ENCODE data around the gene HAS3.
"Not testable (repeated sequence)": the region's sequence is repeated elsewhere in the genome, so short reads cannot be mapped to it uniquely, and the experiment has no call there.

HAS3 gene

GRCh38 chr16:69132424-69133252, 27.2 kb downstream of the HAS3 start, which contains the start of the genes CHTF8 and UTP4:
TSS of gene CHTF8 (minus strand) at chr16:69132588. CDS start at chr16:69121458, 11,130 bp downstream.
TSS of gene UTP4 (plus strand) at chr16:69132649. CDS start at chr16:69133460, 811 bp downstream.
- peak; percentile 90 to 92 for DNase-seq
- peak; percentile 63 for TF ChIP-seq POLR2A (IDR thresholded peaks at IDR 0.05; ENCODE audit: low read length)
- no peak for TF ChIP-seq GATA1 (IDR thresholded peaks at IDR 0.05; ENCODE audit: low read depth, low read length)

- no peak for TF ChIP-seq GATA1 (IDR thresholded peaks at IDR 0.05; ENCODE audit: low read depth, low read length)
- TF ChIP-seq POLR2A (IDR thresholded peaks at IDR 0.05; ENCODE audit: low read length) = no peak
- peak; percentile 40 to 48 for DNase-seq
These were observed 28.0 kb downstream of the HAS3 start for GRCh38 chr16:69133373-69133954.

- no peak for DNase-seq
- TF ChIP-seq GATA1 (IDR thresholded peaks at IDR 0.05; ENCODE audit: low read depth, low read length) = no peak
These were observed 33.2 kb downstream of the HAS3 start for GRCh38 chr16:69138608-69139007.

- DNase-seq = not testable (repeated sequence)
These were observed 34.0 kb downstream of the HAS3 start for GRCh38 chr16:69139464-69139863.

GRCh38 chr16:69141014-69141413, 35.6 kb downstream of the HAS3 start:
- DNase-seq = no peak

GRCh38 chr16:69141936-69142335, 36.5 kb downstream of the HAS3 start:
- TF ChIP-seq GATA1 (IDR thresholded peaks at IDR 0.05; ENCODE audit: low read depth, low read length) (no peak), POLR2A (IDR thresholded peaks at IDR 0.05; ENCODE audit: low read length) (no peak)
- no peak for DNase-seq

More at GRCh38 chr16:69141014-69141413, 35.6 kb downstream of the HAS3 start:
- TF ChIP-seq GATA1 (IDR thresholded peaks at IDR 0.05; ENCODE audit: low read depth, low read length) (no peak), POLR2A (IDR thresholded peaks at IDR 0.05; ENCODE audit: low read length) (no peak)

GRCh38 chr16:69143116-69143515, 37.7 kb downstream of the HAS3 start:
- peak; percentile 27 to 46 for DNase-seq
- no peak for TF ChIP-seq GATA1 (IDR thresholded peaks at IDR 0.05; ENCODE audit: low read depth, low read length)
- no peak for TF ChIP-seq POLR2A (IDR thresholded peaks at IDR 0.05; ENCODE audit: low read length)

GRCh38 chr16:69145658-69146057, 40.2 kb downstream of the HAS3 start:
- TF ChIP-seq GATA1 (IDR thresholded peaks at IDR 0.05; ENCODE audit: low read depth, low read length) = no peak
- no peak for TF ChIP-seq POLR2A (IDR thresholded peaks at IDR 0.05; ENCODE audit: low read length)
- peak in 1 of 2 experiments; percentile 37 for DNase-seq

GRCh38 chr16:69149621-69150020, 44.2 kb downstream of the HAS3 start:
- not testable (repeated sequence) for DNase-seq

GRCh38 chr16:69150146-69150865, 44.9 kb downstream of the HAS3 start:
- TF ChIP-seq POLR2A (IDR thresholded peaks at IDR 0.05; ENCODE audit: low read length) = no peak
- TF ChIP-seq GATA1 (IDR thresholded peaks at IDR 0.05; ENCODE audit: low read depth, low read length) = no peak
- DNase-seq = peak; percentile 64 to 80

GRCh38 chr16:69157196-69157595, 51.7 kb downstream of the HAS3 start:
- TF ChIP-seq POLR2A (IDR thresholded peaks at IDR 0.05; ENCODE audit: low read length) (no peak), GATA1 (IDR thresholded peaks at IDR 0.05; ENCODE audit: low read depth, low read length) (no peak)
- no peak for DNase-seq

GRCh38 chr16:69160192-69160591, 54.7 kb downstream of the HAS3 start:
- no peak for DNase-seq
- TF ChIP-seq POLR2A (IDR thresholded peaks at IDR 0.05; ENCODE audit: low read length) = no peak
- TF ChIP-seq GATA1 (IDR thresholded peaks at IDR 0.05; ENCODE audit: low read depth, low read length) = no peak

- no peak for DNase-seq
- TF ChIP-seq POLR2A (IDR thresholded peaks at IDR 0.05; ENCODE audit: low read length) = no peak
- no peak for TF ChIP-seq GATA1 (IDR thresholded peaks at IDR 0.05; ENCODE audit: low read depth, low read length)
These were observed 60.1 kb downstream of the HAS3 start for GRCh38 chr16:69165584-69165983.

GRCh38 chr16:69166221-69166833, 60.9 kb downstream of the HAS3 start:
- TF ChIP-seq GATA1 (IDR thresholded peaks at IDR 0.05; ENCODE audit: low read depth, low read length) (no peak), POLR2A (IDR thresholded peaks at IDR 0.05; ENCODE audit: low read length) (no peak)
- peak in 1 of 2 experiments; percentile 7 for DNase-seq

All from erythroblast (primary cell).